HL-60/S4 treated with retinoic acid at 250 ng/mL for 4 days and 3 days (cell line): ENCODE results near the gene HNRNPCL2.
"Not testable (repeated sequence)": the region's sequence is repeated elsewhere in the genome, so short reads cannot be mapped to it uniquely, and the experiment has no call there.

ENCODE experiments used
- in situ Hi-C: fragments of 300-500 bp; cut with MboI; formaldehyde crosslinking; loops from 2 replicates; pipeline ENCODE4 v1.7.0; 2022; ENCODE audit warnings: low sequenced_read_pairs

Gene HNRNPCL2

GRCh38 chr1:13116754-13117153 is at the start of gene HNRNPCL2:
Gene HNRNPCL2, minus strand, starts transcription at chr1:13116854. Its CDS starts 454 bp downstream, at chr1:13116400.
- in situ Hi-C loops: not testable (repeated sequence)

- in situ Hi-C loops: not testable (repeated sequence)
Measured at GRCh38 chr1:13165531-13165930, 48.9 kb upstream of the HNRNPCL2 start, which contains the start of gene HNRNPCL4. Gene HNRNPCL4, minus strand, starts transcription at chr1:13165631. Its CDS starts 164 bp downstream, at chr1:13165467.

GRCh38 chr1:13155909-13156308 is 39.3 kb upstream of the HNRNPCL2 start, which contains the start of gene PRAMEF26:
Gene PRAMEF26, minus strand, starts transcription at chr1:13156009. Its CDS starts 2,914 bp downstream, at chr1:13153095.
- in situ Hi-C loops: not testable (repeated sequence)

DNA sequence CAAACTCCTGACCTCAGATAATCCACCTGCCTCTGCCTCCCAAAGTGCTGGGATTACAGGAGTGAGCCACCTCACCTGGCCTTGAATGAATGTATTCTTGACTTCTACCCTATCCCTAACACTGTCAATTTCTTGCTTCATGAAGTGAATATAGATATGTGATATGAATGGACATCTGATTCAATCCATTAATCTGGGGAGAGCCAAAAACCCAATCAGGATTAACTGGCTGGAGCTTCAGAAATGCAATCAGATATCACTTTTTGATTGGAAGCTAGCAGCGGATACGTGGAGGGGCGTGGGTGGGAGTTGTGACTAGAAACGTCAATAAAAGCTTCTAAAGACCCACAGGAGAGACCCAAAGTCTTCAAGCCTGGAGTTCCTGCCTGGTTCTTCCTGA is 46.2 kb downstream of the HNRNPCL2 start, which contains the start of gene PRAMEF25:
TSS of gene PRAMEF25 (plus strand) at position 301 of the 400 bp plus-strand sequence. CDS start 2,920 bp downstream, outside the sequence.
- in situ Hi-C loops: not testable (repeated sequence)
